GM12878 (cell line): ENCODE data around the gene ABHD13. TPM values are rescaled to one million over a fixed set of nuclear protein-coding genes. Genes with fewer than 3 reads are reported as not detected.

Source experiments
- ATF7 ChIP-seq: fragments of 450-650 bp; IDR thresholded peaks from 2 replicates; pipeline ENCODE4 v1.6.1; 2016; ENCODE audit warnings: low read depth, mild to moderate bottlenecking
- ETV6 ChIP-seq, 2 experiments: fragments of 450-650 bp in 1 of 2; IDR thresholded peaks in 1 of 2; conservative IDR thresholded peaks in 1 of 2; 2 replicates each; pipeline ENCODE4 v1.6.1; 2014; ENCODE audit warnings: antibody characterized with exemption in 1 of 2, borderline replicate concordance in 1 of 2, low read depth in 1 of 2, mild to moderate bottlenecking in 1 of 2, moderate library complexity in 1 of 2
- IKZF1 ChIP-seq: fragments of 450-650 bp; conservative IDR thresholded peaks from 2 replicates; pipeline ENCODE4 v1.6.1; 2017; ENCODE audit warnings: antibody characterized with exemption, mild to moderate bottlenecking
- RELB ChIP-seq: fragments of 450-650 bp; IDR thresholded peaks from 2 replicates; pipeline ENCODE4 v1.6.1; 2017; ENCODE audit warnings: low read depth, mild to moderate bottlenecking, moderate library complexity
- ZBTB11 ChIP-seq: fragments of 450-650 bp; formaldehyde crosslinking; IDR thresholded peaks from 2 replicates; pipeline ENCODE4 v1.5.0; 2022; ENCODE audit warnings: mild to moderate bottlenecking, missing genetic modification characterization
- ZBTB33 ChIP-seq: fragments of 450-650 bp; IDR thresholded peaks from 2 replicates; pipeline ENCODE4 v1.6.1; 2017; ENCODE audit warnings: mild to moderate bottlenecking
- ZBTB40 ChIP-seq: fragments of 450-650 bp; IDR thresholded peaks from 2 replicates; pipeline ENCODE4 v1.6.1; 2016; ENCODE audit warnings: mild to moderate bottlenecking, moderate library complexity, borderline replicate concordance
- polyA plus RNA-seq, 11 experiments: library from polyadenylated mRNA; depleted of rRNA in 4 of 11; unstranded in 6 of 11; stranded (reverse) in 5 of 11; fragments of >200 nt; fragmentation: Nextera tagmentation in 4 of 11; fragmentation: Illumina TruSeq in 1 of 11; extraction: Ambion mirVana in 4 of 11; extraction: Trizol in 1 of 11; gene quantifications; 1 replicate in 1 of 11; 2 replicates in 10 of 11; pipeline versions ENCODE4 v1.2.1 to v1.2.3, GENCODE V29; 2011 to 2016; ENCODE audit warnings: inconsistent platforms in 2 of 11, missing spikeins in 2 of 11, low read depth in 1 of 11
- total RNA-seq, 4 experiments: library from RNA; depleted of rRNA in 3 of 4; stranded (reverse); fragments of >200 nt in 3 of 4; fragmentation: Illumina TruSeq in 1 of 4; extraction: Trizol in 1 of 4; gene quantifications; 2 replicates each; pipeline versions ENCODE4 v1.2.1 to v1.2.3, GENCODE V29; 2013 to 2021

ABHD13 gene
- total and polyA plus RNA-seq, 10 of the 15 experiments (the other 5 are each of a cell fraction or from before 2014, with no cell fraction given): 3.2 to 10.7 (median 6.5) TPM

- TF ChIP-seq ZBTB33: no peak
- TF ChIP-seq IKZF1: no peak
- no peak for TF ChIP-seq ZBTB11
- no peak for TF ChIP-seq RELB
- no peak for TF ChIP-seq ATF7
- TF ChIP-seq ETV6 (conservative IDR thresholded peaks at IDR 0.05 in 1 of 2, IDR thresholded peaks at IDR 0.05 in 1 of 2; ENCODE audit: borderline replicate concordance in 1 of 2, low read depth in 1 of 2): no peak
- no peak for TF ChIP-seq ZBTB40
Observed at GRCh38 chr13:108281901-108282300, 63.7 kb downstream of the ABHD13 start (continued).
